NCI-H748 (cell line): ENCODE data around the gene PKD1L1.
"Not testable (repeated sequence)": the region's sequence is repeated elsewhere in the genome, so short reads cannot be mapped to it uniquely, and the experiment has no call there.

Experiments
- DNase-seq: peaks from one replicate; lab custom pipeline; 2025; ENCODE audit not compliant: unreplicated experiment; lab: John Stamatoyannopoulos, UW

PKD1L1 gene

DNA sequence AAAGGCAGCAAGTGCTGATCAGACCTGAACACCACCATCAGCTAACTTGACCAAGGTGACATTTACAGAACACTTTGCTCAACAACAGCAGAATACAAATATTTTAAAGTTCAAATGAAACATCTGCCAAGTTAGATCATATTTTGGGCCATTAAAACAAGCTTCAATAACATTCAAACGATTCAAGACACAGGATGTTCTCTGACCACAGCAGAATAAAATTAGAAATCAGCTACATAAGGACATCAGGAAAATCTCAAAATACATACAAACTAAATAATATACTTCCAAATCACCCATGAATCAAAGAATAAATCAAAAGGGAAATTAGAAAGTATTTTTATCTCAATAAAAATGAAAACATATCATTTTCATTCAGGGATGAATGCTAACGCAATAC lies 173.0 kb downstream of the PKD1L1 start:
- DNase-seq, result no peak

DNA sequence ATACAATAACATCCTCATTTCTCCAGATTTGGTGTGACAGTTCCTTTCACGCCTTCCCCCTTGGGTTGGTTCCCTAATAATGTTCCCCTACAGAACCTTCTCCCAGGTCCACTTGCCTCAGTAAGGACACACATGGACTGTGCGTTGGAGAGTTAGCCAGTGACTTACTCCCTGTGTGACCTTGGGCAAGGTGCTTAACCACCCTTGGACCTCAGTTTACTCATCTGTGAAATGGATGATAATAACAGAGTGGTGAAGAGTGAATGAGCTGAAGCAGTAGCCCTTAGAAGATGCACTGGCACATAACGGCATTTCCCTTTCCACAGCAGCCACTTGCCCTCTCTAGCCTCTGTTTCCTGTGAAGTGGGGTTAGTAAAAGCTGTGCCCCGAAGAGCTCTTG lies 175.8 kb downstream of the PKD1L1 start:
- no peak for DNase-seq

DNA sequence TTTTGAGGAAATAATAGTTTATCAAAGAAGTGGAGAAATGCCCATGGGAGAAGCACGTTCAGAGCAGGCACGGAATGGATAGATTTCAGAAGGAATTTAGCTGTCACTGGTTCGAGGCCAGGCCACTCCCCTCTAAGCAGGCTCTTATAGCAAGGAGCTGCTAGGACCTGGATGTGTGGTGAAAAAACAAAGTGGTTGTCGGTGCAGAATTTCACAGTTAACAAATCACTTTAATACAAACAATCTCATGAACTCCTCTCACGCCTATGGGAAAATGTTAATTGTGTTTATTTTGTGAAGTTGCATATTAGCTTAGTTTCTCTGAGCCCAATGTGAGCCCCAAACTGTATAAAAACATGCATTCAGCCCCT lies 176.3 kb downstream of the PKD1L1 start:
- no peak for DNase-seq

- DNase-seq, result no peak
Measured at GRCh38 chr7:47771336-47771989, 176.8 kb downstream of the PKD1L1 start.

DNA sequence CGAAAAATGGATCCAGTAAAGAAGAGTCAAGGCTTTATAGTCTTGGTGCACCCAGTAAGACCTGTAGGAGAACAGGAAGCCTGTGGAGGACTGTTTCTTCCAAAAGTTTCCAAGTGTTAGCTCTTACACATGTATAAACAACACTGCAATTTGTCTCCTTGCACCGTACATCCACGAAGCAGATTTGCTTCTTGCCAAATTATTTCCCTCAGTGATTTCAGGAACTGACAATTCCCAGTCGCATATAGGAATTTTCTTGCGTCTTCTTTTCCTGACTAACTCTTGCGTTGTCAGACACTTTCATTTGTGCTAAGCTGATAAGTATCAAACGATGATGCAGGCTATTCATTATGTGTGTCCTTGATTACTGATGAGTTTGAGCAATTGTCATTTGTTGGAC lies 182.1 kb downstream of the PKD1L1 start:
- no peak for DNase-seq

GRCh38 chr7:47765373-47765979 lies 182.8 kb downstream of the PKD1L1 start:
- DNase-seq, result no peak

DNA sequence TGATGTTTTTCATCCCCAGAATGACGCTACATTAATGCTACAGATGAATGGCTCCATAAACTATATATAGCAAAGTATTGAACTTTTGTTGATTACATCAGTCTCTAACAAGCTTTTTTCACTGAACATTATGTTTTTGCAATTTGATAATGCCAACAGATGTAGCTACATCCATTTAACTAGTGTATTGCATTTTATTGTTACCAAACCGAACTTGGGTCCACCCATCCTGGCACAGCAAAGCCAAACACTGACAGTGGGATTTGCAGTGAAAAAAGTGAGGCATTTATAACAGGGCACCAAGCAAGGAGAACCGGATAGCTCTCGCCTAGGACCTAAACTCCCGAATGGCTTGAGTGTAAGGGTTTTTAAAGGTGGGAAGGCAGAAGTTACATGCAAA lies 183.5 kb downstream of the PKD1L1 start:
- no peak for DNase-seq

DNA sequence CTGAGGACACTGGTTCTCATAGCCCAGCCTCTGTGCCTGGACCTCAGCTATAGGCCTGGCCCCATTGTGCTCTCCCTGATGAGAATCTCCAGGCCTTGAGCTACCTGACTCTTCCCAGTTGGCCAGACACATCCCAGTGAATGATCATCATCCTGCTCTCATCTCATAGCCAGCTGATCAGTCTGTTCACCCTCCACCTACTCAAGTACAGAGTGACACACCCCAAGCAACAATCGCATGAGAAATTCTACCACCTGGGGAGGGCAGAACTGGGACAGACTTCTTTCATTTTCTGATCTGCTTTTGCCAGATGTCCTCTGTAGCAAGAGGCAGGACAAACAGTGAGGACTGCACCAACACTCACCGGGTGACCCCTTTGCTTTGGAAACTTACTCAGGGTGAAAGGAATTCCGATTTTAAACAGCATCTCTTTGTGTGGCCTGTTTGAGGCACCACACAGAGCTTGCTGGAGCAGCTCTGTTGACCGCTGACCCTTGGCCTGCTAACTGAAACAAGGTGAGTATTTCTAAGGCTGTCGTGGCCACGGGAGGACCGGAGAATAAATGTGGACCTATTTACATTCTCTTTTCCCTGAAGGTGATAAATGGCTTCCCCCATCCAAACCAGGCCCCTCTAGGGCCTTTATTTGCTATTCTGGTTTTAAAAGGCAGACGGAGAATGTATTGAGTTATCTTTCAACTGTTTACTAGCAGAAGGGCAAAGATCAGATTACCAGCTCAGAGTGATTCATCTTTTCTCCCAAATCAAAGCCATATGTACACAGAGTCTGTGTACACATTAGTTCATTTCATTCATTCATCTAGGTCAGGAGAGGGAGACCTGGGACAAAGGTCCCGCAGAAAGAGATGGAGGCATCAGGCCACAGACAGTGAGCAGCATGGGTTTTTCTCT lies 184.9 kb downstream of the PKD1L1 start:
- DNase-seq, result peak; percentile 92

DNA sequence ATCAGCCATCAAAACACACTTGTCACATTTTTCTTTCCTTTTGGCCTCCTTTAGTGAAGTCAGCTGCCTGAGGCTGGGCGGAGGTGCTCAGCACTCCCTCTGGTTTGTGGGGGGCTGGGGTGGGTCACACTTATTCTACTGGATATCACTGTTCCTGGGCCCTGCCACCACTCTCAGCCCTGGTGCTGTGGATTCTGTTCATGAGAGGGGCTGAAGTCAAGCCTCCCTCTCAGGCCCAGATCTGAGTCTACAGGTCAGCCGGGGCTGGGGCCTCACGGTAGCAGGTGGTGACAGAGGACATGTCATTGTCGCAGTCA lies 185.6 kb downstream of the PKD1L1 start:
- DNase-seq, result no peak

DNA sequence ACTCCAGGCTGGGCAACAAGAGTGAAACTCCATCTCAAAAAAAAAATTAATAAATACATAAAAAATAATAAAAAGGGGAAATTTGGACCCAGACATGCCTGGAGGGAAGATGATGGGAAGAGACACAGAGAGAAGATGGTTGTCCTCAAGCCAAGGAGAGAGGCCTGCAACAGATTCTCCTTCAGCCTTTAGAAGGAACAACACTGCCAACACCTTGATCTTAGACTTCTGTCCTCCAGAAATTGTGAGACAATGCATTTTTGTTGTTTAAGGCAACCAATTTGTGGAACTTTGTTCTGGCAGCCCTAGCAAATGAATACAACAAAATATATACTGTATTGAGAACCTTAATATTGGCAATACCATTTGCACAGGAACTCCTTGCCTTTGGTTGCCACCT lies 186.1 kb downstream of the PKD1L1 start:
- DNase-seq, result no peak

- DNase-seq, result no peak
Measured at GRCh38 chr7:47759056-47759706, 189.1 kb downstream of the PKD1L1 start.

- no peak for DNase-seq
Measured at GRCh38 chr7:47758546-47758945, 189.7 kb downstream of the PKD1L1 start.

- no peak for DNase-seq
Measured at GRCh38 chr7:47757921-47758411, 190.3 kb downstream of the PKD1L1 start.

DNA sequence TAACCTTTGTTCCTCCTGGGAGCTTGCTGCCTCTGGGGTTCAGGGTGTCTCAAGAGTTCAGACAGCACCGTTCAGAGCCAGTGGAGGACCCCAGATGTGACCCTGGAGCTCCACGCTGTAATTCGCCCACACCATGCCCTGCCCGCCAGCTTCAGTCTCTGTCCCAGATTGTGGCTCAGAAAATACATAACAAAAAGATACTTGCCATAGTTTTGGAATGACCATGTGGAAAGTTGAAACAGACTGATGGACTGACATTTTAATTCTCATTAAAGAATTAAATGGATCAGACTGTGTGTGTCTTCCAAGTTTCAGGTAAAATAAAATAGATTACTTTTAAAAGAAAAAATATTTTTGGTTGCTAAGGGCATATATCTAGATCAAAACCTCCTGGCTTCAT lies 191.6 kb downstream of the PKD1L1 start:
- no peak for DNase-seq

- DNase-seq, result no peak
Measured at GRCh38 chr7:47755248-47755647, 193.0 kb downstream of the PKD1L1 start.

GRCh38 chr7:47751724-47752123 lies 196.5 kb downstream of the PKD1L1 start:
- DNase-seq, result not testable (repeated sequence)

DNA sequence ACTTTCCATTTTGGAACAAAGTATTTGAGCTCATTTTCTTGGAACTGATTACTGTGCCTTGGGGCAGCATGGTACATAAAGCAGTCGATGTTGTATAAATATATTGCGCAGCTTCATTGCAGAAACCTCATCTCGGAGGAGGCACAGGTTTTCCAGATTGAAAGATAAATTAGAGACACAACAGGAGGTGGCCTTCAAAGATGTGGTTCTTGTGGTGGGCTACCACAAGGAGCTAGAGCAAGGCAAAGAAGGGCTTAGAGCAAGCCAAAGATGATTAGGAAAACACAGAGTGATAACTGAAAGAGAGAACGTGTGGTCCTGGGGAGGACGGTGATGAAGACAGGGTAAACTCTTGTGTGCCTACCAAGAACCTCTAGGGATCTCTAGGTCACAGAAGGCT lies 197.2 kb downstream of the PKD1L1 start:
- DNase-seq, result no peak

- DNase-seq, result no peak
Measured at GRCh38 chr7:47748041-47748440, 200.2 kb downstream of the PKD1L1 start.

- no peak for DNase-seq
Measured at GRCh38 chr7:47747160-47747559, 201.1 kb downstream of the PKD1L1 start.

DNA sequence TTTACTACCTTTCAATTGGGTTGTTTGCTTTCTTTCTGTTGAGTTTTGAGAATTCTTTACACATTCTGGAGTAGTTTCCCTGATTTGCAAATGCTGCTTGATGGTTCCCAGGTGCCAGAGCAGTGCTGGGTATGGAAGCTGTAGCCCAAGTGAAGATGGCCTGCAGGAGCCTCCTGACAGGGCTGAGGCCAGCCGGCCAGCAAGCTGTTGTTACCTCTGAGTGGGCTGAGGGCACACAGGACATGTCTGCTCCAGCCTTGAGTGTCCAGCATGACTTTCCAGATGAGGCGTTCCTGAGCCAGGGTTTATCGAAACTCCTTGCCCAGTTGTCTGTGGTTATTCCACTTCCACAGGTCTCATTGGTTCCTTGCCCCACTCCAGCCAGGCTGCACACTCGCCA lies 201.8 kb downstream of the PKD1L1 start:
- no peak for DNase-seq

GRCh38 chr7:47744883-47745282 lies 203.4 kb downstream of the PKD1L1 start:
- no peak for DNase-seq
